NCI-H146 treated with DMSO at 0.1 percent for 48 hours (cell line): ENCODE measurements around the gene SCAPER.

Source experiments
- DNase-seq: peaks from one replicate; lab custom pipeline; 2025; ENCODE audit not compliant: unreplicated experiment; lab: John Stamatoyannopoulos, UW

Gene SCAPER, protein sequence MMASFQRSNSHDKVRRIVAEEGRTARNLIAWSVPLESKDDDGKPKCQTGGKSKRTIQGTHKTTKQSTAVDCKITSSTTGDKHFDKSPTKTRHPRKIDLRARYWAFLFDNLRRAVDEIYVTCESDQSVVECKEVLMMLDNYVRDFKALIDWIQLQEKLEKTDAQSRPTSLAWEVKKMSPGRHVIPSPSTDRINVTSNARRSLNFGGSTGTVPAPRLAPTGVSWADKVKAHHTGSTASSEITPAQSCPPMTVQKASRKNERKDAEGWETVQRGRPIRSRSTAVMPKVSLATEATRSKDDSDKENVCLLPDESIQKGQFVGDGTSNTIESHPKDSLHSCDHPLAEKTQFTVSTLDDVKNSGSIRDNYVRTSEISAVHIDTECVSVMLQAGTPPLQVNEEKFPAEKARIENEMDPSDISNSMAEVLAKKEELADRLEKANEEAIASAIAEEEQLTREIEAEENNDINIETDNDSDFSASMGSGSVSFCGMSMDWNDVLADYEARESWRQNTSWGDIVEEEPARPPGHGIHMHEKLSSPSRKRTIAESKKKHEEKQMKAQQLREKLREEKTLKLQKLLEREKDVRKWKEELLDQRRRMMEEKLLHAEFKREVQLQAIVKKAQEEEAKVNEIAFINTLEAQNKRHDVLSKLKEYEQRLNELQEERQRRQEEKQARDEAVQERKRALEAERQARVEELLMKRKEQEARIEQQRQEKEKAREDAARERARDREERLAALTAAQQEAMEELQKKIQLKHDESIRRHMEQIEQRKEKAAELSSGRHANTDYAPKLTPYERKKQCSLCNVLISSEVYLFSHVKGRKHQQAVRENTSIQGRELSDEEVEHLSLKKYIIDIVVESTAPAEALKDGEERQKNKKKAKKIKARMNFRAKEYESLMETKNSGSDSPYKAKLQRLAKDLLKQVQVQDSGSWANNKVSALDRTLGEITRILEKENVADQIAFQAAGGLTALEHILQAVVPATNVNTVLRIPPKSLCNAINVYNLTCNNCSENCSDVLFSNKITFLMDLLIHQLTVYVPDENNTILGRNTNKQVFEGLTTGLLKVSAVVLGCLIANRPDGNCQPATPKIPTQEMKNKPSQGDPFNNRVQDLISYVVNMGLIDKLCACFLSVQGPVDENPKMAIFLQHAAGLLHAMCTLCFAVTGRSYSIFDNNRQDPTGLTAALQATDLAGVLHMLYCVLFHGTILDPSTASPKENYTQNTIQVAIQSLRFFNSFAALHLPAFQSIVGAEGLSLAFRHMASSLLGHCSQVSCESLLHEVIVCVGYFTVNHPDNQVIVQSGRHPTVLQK (N-terminal part only)

GRCh38 chr15:76905013-76905839, at the start of gene SCAPER:
Gene SCAPER (minus strand): TSS chr15:76905340. CDS start chr15:76883817, 21,523 bp downstream.
- DNase-seq = peak; percentile 62

- no peak for DNase-seq
Observed at GRCh38 chr15:76954744-76955143, 49.6 kb upstream of the SCAPER start.

- DNase-seq = no peak
Observed at GRCh38 chr15:76953913-76954312, 48.8 kb upstream of the SCAPER start.

- DNase-seq = no peak
Observed at GRCh38 chr15:76951220-76951619, 46.1 kb upstream of the SCAPER start.

GRCh38 chr15:76947454-76947853, 42.3 kb upstream of the SCAPER start:
- no peak for DNase-seq

DNA sequence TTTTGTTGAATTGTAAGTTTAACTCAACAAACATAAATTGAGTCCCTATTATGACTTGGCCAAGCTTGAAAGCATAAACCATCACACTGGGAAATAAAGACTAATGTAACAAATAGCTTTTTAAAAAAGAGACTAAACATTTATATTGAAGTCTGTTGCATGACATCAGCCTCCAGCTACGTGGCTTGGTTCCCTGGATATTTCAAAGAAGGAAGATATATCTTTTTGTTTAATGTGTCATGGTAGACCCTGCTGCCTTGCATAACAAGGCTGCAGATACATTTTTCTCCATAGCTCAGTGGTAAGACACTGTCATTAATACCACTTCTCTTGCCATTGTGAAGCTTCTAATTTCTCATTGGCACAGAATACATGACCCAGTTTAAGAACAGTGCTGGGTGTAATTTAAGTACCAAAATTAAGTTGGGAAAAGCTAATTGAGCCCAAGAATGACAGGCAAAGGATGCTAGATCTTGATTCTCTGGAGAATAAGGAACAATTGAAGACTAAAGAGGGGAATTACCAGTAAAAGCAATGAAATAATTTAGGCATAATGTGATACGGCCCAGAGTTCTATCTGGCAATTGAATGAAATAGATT, 40.5 kb upstream of the SCAPER start:
- DNase-seq = no peak

GRCh38 chr15:76942331-76942730, 37.2 kb upstream of the SCAPER start:
- no peak for DNase-seq

DNA sequence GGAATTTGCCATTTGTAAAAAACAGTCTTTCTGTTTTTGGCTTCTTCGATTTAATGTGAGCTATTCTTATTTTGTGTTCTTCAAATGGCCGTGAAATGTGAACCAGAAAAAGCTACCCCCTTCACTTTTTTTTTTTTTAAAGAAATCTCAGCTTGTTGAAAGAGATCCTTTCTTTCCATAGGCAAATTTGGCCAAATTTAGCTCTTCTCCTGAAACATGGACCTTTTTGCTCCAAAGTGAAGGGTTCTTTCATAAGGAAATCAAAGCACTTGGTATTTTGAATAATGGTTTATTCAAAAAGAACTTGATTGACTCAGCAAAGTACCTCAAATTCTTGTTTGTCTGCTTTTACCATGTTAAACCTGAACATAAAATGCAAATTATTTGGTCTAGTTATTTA, 36.5 kb upstream of the SCAPER start:
- DNase-seq = no peak

DNA sequence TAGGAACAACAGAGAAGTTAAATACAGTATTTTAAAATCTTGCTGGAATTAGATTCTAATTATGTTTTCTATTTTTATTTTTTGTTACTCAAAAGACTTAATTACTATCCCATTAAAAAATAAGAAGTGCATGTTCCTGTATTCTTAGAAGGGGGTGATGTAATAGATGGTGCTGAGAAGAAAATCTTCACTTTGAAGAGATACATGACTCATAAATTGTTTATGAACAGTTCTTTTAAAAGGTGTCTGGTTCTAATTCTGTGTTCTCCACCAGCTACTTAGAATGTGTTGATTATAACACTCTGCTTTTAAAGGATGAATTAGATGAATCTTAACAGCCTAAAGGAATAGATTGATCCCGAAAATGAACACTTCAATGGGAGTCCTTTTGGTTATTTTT, 34.6 kb upstream of the SCAPER start:
- no peak for DNase-seq

DNA sequence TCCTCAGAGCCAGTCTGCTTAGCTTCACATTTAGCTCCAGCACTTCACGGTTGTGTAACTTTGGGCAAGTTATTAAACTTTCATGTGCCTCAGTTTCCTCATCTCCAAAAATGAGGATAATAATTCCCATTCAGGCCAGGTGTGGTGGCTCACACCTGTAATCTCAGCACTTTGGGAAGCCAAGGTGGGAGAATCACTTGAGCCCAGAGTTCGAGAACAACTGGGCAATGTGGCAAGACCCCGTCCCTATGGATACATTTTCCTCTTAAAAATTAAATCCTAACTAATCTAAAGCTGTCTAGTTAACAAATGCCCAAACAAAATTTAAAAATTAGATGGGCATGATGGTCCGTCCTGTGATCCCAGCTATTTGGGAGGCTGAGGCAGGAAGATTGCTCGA, 33.6 kb upstream of the SCAPER start:
- no peak for DNase-seq

- DNase-seq = no peak
Observed at GRCh38 chr15:76936671-76937070, 31.5 kb upstream of the SCAPER start.

GRCh38 chr15:76935620-76936019, 30.5 kb upstream of the SCAPER start:
- DNase-seq = no peak

DNA sequence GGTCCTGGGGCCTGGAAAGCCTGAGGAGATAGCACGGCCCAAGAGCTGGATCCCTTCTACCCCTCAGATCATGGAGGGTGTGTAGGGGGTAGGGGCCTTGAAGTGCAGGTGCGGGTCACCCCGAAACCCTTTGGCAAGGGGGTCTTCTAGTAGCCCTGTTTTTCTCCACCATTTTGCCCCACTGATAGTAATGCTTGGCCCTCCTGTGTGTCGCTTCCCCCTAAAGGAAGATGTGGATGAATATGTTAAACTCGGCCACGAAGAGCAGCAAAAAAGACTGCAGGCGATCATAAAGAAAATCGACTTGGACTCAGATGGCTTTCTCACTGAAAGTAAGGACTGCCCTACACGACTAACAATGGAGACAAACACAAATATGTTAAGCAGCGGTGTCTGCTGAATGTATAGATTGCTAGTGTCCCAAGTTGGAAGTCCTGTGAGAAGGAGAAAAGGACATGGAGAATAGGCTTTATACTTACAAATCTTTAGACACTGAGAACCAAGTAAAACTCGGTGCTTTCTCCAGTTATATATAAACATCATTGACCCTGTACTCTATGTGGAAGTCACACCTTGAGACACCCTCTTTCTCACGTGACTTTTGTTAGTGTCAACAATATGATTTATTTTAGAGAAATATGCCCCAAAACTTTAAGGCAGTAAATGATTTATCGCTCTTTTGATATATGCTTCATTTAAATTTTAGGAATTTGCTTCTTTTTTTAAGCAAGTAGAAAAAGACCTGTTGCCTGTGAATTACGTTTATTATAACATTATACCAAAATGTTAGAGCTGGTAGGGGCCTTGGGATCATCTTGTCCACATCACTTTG, 27.2 kb upstream of the SCAPER start:
- no peak for DNase-seq

DNA sequence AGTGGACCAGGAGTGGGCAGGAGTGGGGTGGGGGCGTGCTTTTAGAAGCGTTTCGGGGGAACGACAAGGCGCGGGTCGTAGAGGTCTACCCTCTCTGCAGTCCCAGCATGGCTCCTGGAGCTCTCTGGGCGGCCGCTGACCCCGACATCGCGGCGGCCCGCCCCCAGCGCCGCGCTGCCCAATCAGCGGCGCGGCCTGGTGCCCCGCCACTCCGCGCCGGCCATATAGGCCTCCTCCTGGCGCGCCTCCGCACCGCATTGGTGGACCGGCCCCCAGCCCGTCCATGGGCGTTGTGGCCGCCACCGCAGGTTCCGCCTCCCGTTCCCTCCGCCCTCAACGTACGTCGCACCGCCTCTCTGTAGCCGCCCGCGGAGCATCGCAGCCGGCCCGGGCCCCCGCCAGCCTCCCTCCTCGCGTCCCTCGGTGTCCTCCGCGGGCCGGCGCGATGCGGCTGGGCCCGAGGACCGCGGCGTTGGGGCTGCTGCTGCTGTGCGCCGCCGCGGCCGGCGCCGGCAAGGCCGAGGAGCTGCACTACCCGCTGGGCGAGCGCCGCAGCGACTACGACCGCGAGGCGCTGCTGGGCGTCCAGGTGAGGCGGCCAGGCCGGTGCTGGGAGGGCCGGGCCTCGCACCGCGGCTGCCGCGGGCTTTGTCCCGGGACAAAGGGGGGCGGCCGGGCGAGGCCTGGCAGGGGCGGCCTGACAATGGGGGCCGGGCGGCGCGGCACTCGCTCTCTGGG, 26.4 kb upstream of the SCAPER start, which contains the start of gene RCN2:
RCN2 (plus strand) TSS at position 353 of the 738 bp plus-strand sequence; CDS start at position 446, 93 bp downstream.
- DNase-seq = peak; percentile 94

GRCh38 chr15:76930831-76931396, 25.8 kb upstream of the SCAPER start:
- DNase-seq = no peak

DNA sequence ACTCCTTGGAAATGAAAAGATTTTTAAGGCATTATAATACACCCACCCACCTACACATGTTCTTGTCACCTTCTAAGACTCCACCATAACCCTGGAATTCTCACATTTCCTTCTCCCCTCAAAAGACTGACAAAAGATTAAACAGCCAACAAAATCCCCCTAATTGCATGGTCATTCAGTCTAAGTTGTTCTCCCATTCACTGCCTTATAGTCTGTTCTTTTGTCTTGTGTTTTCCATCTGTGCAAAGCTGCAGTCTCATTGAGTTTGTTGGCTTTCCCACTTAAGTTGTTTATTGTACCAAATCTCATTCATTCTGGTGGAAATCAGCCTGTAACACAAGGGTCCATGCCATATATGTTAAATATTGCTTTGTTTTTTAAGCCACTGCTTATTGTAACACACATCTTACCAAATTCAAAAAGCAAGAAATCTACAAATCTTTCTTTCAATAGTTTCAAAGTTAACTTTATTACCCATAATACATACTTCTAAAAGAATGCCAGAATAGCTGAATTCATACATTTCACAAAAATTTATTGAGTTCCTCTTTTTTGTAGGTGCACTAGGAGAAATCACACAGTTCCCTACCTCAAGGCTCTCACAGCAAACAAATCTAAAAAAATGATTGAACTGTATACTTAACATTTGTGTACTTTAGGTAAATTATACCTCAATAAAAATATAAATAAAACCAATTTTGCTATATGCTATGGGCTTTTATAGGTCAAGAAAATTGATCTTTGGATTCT, 24.0 kb upstream of the SCAPER start:
- DNase-seq = no peak

DNA sequence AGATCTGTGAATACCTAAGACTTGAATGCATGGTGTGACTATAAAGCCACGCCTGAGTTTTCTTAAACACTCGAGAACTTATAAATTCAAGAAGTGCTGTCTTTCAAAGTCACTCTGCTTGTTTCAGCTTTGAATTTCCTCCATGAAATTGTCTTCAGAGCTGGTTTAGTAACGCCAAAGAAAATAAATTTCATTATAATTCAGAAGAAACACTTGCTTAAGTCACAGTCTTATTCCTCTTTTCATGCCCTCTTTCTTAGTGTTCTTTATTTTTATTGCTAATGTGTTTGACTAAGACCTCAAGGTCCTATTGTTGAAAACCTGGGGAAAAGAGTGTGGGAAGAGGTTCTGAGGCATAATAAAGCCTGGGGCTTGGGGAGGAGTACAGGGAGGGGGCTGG, 23.1 kb upstream of the SCAPER start:
- no peak for DNase-seq
